T-helper 17 cell (primary cell): ENCODE measurements around the gene MAGI1. TPM values are rescaled to one million over a fixed set of nuclear protein-coding genes. Genes with fewer than 3 reads are reported as not detected.

Experiments used
- ATAC-seq: fragments of 150-1000 bp; cut with Tn5 transposase; 2 replicates; pipeline ENCODE4 v1.10.0; 2021; ENCODE audit warnings: mild to moderate bottlenecking, moderate library complexity
- DNase-seq, 3 donors: peaks; one replicate each; pipeline versions ENCODE4 v3.0.0 to v3.0.0-alpha.2; 2020 to 2021
- H3K9me3 ChIP-seq: one replicate; pipeline ENCODE4 v1.7.0; 2013; ENCODE audit warnings: low read length, mild to moderate bottlenecking; ENCODE audit not compliant: control insufficient read depth, poor library complexity, severe bottlenecking
- H3K27ac Mint-ChIP-seq: one replicate; pipeline ENCODE4 v1.8.0; 2022; ENCODE audit warnings: mild to moderate bottlenecking, moderate library complexity, mixed read lengths
- H3K27me3 Mint-ChIP-seq: one replicate; pipeline ENCODE4 v1.8.0; 2022; ENCODE audit warnings: mixed read lengths
- H3K36me3 Mint-ChIP-seq: one replicate; pipeline ENCODE4 v1.8.0; 2022; ENCODE audit warnings: low read depth, mixed read lengths
- H3K4me1 Mint-ChIP-seq: one replicate; pipeline ENCODE4 v1.8.0; 2022; ENCODE audit warnings: mild to moderate bottlenecking, mixed read lengths
- H3K4me3 Mint-ChIP-seq: one replicate; pipeline ENCODE4 v1.8.0; 2022; ENCODE audit warnings: mild to moderate bottlenecking, moderate library complexity, mixed read lengths
- total RNA-seq, 4 donors: library from RNA in 2 of 4; stranded (reverse) in 2 of 4; gene quantifications; one replicate each; pipeline ENCODE4 v1.2.3 and lab custom pipeline; 2022 to 2026

The MAGI1 gene
- total RNA-seq, 2 donors from 2014 or later, result not detected

DNA sequence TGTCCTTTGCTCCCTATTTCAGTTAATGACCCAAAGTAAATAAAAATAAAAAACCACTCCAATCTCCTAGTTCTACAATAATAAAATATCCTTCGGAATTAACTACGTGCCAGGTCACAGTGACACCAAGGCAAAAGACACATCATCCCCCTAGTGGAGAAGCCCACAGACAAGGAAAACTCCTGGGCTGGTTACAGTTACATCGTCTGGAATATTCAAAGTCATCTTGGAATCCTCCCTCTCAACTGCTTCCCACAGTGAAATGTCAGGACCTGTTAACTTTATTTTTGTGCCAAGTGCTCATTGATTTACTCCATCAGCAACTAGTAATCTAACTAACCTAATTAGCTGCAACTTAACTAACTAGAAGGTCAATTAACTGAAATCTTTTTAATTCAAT lies 349.3 kb downstream of the MAGI1 start:
- ATAC-seq (no peak), DNase-seq (no peak)
- H3K36me3 Mint-ChIP-seq, result no peaks in the 10 kb centered on the region
- H3K27me3 Mint-ChIP-seq, result no peaks in the 10 kb centered on the region
- H3K4me1 Mint-ChIP-seq, result no peaks in the 10 kb centered on the region
- no peak overlapping the region for H3K27ac Mint-ChIP-seq
- no peak overlapping the region for H3K4me3 Mint-ChIP-seq
- no peaks in the 10 kb centered on the region for H3K9me3 ChIP-seq

- H3K27ac Mint-ChIP-seq, result no peak overlapping the region
- ATAC-seq, result no peak
- no peak for DNase-seq
- no peaks in the 10 kb centered on the region for H3K9me3 ChIP-seq
- H3K4me1 Mint-ChIP-seq, result no peaks in the 10 kb centered on the region
- no peaks in the 10 kb centered on the region for H3K27me3 Mint-ChIP-seq
- no peak overlapping the region for H3K4me3 Mint-ChIP-seq
- H3K36me3 Mint-ChIP-seq, result no peaks in the 10 kb centered on the region
Measured at GRCh38 chr3:65687741-65688140, 351.0 kb downstream of the MAGI1 start.

- no peak for DNase-seq
Measured at GRCh38 chr3:65685621-65686235, 353.0 kb downstream of the MAGI1 start.

GRCh38 chr3:65678516-65678915 lies 360.2 kb downstream of the MAGI1 start:
- Mint-ChIP-seq H3K4me3 (no peak overlapping the region), H3K36me3 (no peaks in the 10 kb centered on the region), H3K4me1 (no peaks in the 10 kb centered on the region), H3K27ac (no peak overlapping the region), H3K27me3 (no peaks in the 10 kb centered on the region)
- ATAC-seq (no peak), DNase-seq (no peak)
- H3K9me3 ChIP-seq, result no peaks in the 10 kb centered on the region

More at GRCh38 chr3:65685621-65686235, 353.0 kb downstream of the MAGI1 start:
- Mint-ChIP-seq H3K27me3 (no peaks in the 10 kb centered on the region), H3K4me1 (no peaks in the 10 kb centered on the region), H3K36me3 (no peaks in the 10 kb centered on the region), H3K27ac (no peak overlapping the region), H3K4me3 (no peak overlapping the region)
- no peak for ATAC-seq
- no peaks in the 10 kb centered on the region for H3K9me3 ChIP-seq

DNA sequence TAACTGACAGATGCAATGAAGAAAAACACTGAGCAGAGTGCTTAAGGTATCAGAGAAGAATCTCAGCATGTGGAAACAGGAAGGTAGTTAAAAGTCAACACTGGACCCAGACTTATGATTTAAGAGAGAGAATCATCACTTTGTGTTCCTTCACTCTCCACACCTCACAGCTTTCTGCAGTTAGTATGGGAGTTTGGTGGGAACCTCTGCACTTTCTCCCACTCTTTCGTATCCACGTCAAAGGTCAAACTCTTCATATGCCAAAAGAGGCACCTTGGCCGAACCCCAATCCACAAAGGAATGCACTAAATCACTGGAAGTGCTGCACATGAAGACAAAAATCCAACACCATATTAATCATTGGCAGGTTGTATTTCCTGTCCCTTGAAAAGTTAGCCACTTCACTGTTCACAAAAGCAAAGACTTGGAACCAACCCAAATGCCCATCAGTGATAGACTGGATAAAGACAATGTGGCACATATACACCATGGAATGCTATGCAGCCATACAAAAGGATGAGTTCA lies 361.2 kb downstream of the MAGI1 start:
- no peaks in the 10 kb centered on the region for H3K36me3 Mint-ChIP-seq
- H3K27ac Mint-ChIP-seq, result no peak overlapping the region
- H3K4me3 Mint-ChIP-seq, result no peak overlapping the region
- ATAC-seq (no peak), DNase-seq (no peak)
- H3K4me1 Mint-ChIP-seq, result no peaks in the 10 kb centered on the region
- no peaks in the 10 kb centered on the region for H3K9me3 ChIP-seq
- H3K27me3 Mint-ChIP-seq, result no peaks in the 10 kb centered on the region

DNA sequence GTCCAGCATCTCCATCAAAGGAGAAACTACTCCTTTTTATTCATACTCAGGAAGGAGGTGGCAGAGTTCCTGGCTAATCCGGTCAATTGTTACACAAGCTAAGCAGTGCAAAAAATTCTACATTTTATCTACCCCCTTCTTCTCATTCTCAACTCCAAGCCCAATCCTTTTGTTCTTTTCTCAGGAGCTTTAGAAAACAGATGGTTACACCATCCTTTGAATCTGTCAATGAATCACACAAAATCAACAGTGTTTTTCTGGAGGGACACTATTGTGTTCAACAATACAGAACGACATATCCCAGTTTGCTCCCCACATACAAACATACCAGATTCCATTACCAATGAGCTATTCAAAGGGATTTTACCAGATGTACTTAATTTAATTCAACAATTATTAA lies 362.1 kb downstream of the MAGI1 start:
- Mint-ChIP-seq H3K27ac (no peak overlapping the region), H3K4me3 (no peak overlapping the region), H3K27me3 (no peaks in the 10 kb centered on the region), H3K36me3 (no peaks in the 10 kb centered on the region), H3K4me1 (no peaks in the 10 kb centered on the region)
- DNase-seq (no peak), ATAC-seq (no peak)
- no peaks in the 10 kb centered on the region for H3K9me3 ChIP-seq

GRCh38 chr3:65675011-65675410 lies 363.7 kb downstream of the MAGI1 start:
- H3K4me1 Mint-ChIP-seq, result no peaks in the 10 kb centered on the region
- no peaks in the 10 kb centered on the region for H3K36me3 Mint-ChIP-seq
- no peaks in the 10 kb centered on the region for H3K9me3 ChIP-seq
- H3K27ac Mint-ChIP-seq, result no peak overlapping the region
- DNase-seq (no peak), ATAC-seq (no peak)
- H3K27me3 Mint-ChIP-seq, result no peaks in the 10 kb centered on the region
- no peak overlapping the region for H3K4me3 Mint-ChIP-seq

GRCh38 chr3:65674226-65674625 lies 364.5 kb downstream of the MAGI1 start:
- ATAC-seq, result no peak
- H3K36me3 Mint-ChIP-seq, result no peaks in the 10 kb centered on the region
- no peaks in the 10 kb centered on the region for H3K27me3 Mint-ChIP-seq
- no peak overlapping the region for H3K27ac Mint-ChIP-seq
- DNase-seq, result no peak
- H3K4me1 Mint-ChIP-seq, result no peaks in the 10 kb centered on the region
- no peak overlapping the region for H3K4me3 Mint-ChIP-seq
- H3K9me3 ChIP-seq, result no peaks in the 10 kb centered on the region

GRCh38 chr3:65672871-65673815 lies 365.6 kb downstream of the MAGI1 start:
- no peak for DNase-seq
- Mint-ChIP-seq H3K36me3 (no peaks in the 10 kb centered on the region), H3K27ac (no peak overlapping the region), H3K27me3 (no peaks in the 10 kb centered on the region), H3K4me1 (no peaks in the 10 kb centered on the region), H3K4me3 (no peak overlapping the region)
- no peak for ATAC-seq
- no peaks in the 10 kb centered on the region for H3K9me3 ChIP-seq

DNA sequence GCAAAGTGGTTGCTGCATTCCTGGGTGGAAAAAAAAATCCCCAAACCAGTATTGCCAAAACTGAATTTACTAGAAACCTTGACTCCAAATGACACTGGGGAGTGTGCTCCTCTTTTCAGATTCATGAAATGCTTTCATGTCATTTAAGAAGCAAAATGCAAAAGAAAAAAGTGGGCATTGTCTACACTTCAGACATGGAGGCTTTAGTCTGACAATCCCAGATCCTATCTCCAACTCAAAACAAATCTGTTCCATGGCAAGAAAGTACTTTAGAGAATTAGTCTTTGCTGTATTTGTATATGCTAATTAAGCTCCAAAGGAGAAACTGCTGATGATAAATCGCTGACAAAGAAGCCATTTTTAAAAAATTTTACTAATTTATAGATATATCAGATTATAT lies 366.7 kb downstream of the MAGI1 start:
- Mint-ChIP-seq H3K27ac (no peak overlapping the region), H3K4me3 (no peak overlapping the region), H3K4me1 (no peaks in the 10 kb centered on the region), H3K36me3 (no peaks in the 10 kb centered on the region), H3K27me3 (no peaks in the 10 kb centered on the region)
- ATAC-seq (no peak), DNase-seq (no peak)
- no peaks in the 10 kb centered on the region for H3K9me3 ChIP-seq

DNA sequence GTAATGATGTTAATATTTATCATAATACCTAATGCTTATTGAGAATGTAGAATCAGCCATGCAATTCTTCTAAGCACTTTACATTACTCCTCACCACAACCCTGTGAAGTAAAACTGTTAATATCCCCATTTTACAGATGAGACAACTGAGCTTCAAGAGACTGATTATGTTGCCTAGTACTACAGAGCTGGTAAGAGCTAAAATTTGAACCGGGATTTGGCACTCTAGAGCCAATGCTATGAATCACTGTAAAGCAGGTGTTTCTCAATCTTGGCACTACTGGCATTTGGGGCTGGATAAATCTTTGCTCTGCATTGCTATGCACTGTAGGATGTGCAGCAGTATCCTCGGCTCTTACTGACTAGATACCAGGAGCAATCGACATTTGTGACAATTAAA lies 367.7 kb downstream of the MAGI1 start:
- Mint-ChIP-seq H3K4me1 (no peaks in the 10 kb centered on the region), H3K27ac (no peak overlapping the region), H3K36me3 (no peaks in the 10 kb centered on the region), H3K27me3 (no peaks in the 10 kb centered on the region), H3K4me3 (no peak overlapping the region)
- ATAC-seq (no peak), DNase-seq (no peak)
- no peaks in the 10 kb centered on the region for H3K9me3 ChIP-seq

- Mint-ChIP-seq H3K27me3 (no peaks in the 10 kb centered on the region), H3K4me3 (no peak overlapping the region), H3K4me1 (no peaks in the 10 kb centered on the region), H3K36me3 (no peaks in the 10 kb centered on the region), H3K27ac (no peak overlapping the region)
- ATAC-seq (no peak), DNase-seq (no peak)
- no peaks in the 10 kb centered on the region for H3K9me3 ChIP-seq
Measured at GRCh38 chr3:65669163-65669875, 369.4 kb downstream of the MAGI1 start.

- H3K27ac Mint-ChIP-seq, result no peak overlapping the region
- H3K9me3 ChIP-seq, result no peaks in the 10 kb centered on the region
- no peak overlapping the region for H3K4me3 Mint-ChIP-seq
- H3K36me3 Mint-ChIP-seq, result no peaks in the 10 kb centered on the region
- ATAC-seq (no peak), DNase-seq (no peak)
- H3K4me1 Mint-ChIP-seq, result no peaks in the 10 kb centered on the region
- no peaks in the 10 kb centered on the region for H3K27me3 Mint-ChIP-seq
Measured at GRCh38 chr3:65667963-65668362, 370.8 kb downstream of the MAGI1 start.
